ENCODE data around the gene LRRC61. TPM values are rescaled to one million over a fixed set of nuclear protein-coding genes. Genes with fewer than 3 reads are reported as not detected.

LRRC61 gene
- total and polyA plus RNA-seq, 2 of the 13 experiments (the other 11 are each of a cell fraction or from before 2014, with no cell fraction given), result 33.0 to 34.8 TPM

- TF ChIP-seq ZNF784 (CRISPR knock-in tag; IDR thresholded peaks at IDR 0.05; ENCODE audit: borderline replicate concordance) (no peak), ZIK1 (CRISPR knock-in tag; IDR thresholded peaks at IDR 0.05; ENCODE audit: borderline replicate concordance, low read depth) (no peak), NR2C2 (CRISPR knock-in tag; IDR thresholded peaks at IDR 0.05; ENCODE audit: borderline replicate concordance) (peak; percentile 80), ONECUT2 (CRISPR knock-in tag; IDR thresholded peaks at IDR 0.05) (no peak), TRIM24 (CRISPR knock-in tag; IDR thresholded peaks at IDR 0.05) (no peak), ZNF674 (CRISPR knock-in tag; IDR thresholded peaks at IDR 0.05; ENCODE audit: low read depth) (no peak), PPARG (CRISPR knock-in tag; conservative IDR thresholded peaks at IDR 0.05) (no peak), XRCC5 (optimal IDR thresholded peaks at IDR 0.05; ENCODE audit: low read length) (no peak), HDAC6 (IDR thresholded peaks at IDR 0.05; ENCODE audit: low read depth, low read length) (no peak), FOXP4 (CRISPR knock-in tag; IDR thresholded peaks at IDR 0.05) (peak; percentile 48), SETDB1 (CRISPR knock-in tag; IDR thresholded peaks at IDR 0.05; ENCODE audit: borderline replicate concordance) (no peak), ZNF724P (CRISPR knock-in tag; IDR thresholded peaks at IDR 0.05; ENCODE audit: borderline replicate concordance) (no peak), ELF3 (CRISPR knock-in tag; IDR thresholded peaks at IDR 0.05) (peak; percentile 68), DBP (CRISPR knock-in tag; IDR thresholded peaks at IDR 0.05; ENCODE audit: not compliant biosample characterization) (no peak), ZNF354B (CRISPR knock-in tag; IDR thresholded peaks at IDR 0.05) (no peak), HOXA3 (CRISPR knock-in tag; IDR thresholded peaks at IDR 0.05) (peak; percentile 37; the same call in 1 of the 2 replicates), POGZ (CRISPR knock-in tag; IDR thresholded peaks at IDR 0.05) (0 out of 2 replicates have a peak, but pooled peaks have one; percentile 17)
- TF ChIP-seq, protein P1, sequence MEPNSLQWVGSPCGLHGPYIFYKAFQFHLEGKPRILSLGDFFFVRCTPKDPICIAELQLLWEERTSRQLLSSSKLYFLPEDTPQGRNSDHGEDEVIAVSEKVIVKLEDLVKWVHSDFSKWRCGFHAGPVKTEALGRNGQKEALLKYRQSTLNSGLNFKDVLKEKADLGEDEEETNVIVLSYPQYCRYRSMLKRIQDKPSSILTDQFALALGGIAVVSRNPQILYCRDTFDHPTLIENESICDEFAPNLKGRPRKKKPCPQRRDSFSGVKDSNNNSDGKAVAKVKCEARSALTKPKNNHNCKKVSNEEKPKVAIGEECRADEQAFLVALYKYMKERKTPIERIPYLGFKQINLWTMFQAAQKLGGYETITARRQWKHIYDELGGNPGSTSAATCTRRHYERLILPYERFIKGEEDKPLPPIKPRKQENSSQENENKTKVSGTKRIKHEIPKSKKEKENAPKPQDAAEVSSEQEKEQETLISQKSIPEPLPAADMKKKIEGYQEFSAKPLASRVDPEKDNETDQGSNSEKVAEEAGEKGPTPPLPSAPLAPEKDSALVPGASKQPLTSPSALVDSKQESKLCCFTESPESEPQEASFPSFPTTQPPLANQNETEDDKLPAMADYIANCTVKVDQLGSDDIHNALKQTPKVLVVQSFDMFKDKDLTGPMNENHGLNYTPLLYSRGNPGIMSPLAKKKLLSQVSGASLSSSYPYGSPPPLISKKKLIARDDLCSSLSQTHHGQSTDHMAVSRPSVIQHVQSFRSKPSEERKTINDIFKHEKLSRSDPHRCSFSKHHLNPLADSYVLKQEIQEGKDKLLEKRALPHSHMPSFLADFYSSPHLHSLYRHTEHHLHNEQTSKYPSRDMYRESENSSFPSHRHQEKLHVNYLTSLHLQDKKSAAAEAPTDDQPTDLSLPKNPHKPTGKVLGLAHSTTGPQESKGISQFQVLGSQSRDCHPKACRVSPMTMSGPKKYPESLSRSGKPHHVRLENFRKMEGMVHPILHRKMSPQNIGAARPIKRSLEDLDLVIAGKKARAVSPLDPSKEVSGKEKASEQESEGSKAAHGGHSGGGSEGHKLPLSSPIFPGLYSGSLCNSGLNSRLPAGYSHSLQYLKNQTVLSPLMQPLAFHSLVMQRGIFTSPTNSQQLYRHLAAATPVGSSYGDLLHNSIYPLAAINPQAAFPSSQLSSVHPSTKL (CRISPR knock-in tag; IDR thresholded peaks at IDR 0.05), result no peak
- TF ChIP-seq, protein P2, sequence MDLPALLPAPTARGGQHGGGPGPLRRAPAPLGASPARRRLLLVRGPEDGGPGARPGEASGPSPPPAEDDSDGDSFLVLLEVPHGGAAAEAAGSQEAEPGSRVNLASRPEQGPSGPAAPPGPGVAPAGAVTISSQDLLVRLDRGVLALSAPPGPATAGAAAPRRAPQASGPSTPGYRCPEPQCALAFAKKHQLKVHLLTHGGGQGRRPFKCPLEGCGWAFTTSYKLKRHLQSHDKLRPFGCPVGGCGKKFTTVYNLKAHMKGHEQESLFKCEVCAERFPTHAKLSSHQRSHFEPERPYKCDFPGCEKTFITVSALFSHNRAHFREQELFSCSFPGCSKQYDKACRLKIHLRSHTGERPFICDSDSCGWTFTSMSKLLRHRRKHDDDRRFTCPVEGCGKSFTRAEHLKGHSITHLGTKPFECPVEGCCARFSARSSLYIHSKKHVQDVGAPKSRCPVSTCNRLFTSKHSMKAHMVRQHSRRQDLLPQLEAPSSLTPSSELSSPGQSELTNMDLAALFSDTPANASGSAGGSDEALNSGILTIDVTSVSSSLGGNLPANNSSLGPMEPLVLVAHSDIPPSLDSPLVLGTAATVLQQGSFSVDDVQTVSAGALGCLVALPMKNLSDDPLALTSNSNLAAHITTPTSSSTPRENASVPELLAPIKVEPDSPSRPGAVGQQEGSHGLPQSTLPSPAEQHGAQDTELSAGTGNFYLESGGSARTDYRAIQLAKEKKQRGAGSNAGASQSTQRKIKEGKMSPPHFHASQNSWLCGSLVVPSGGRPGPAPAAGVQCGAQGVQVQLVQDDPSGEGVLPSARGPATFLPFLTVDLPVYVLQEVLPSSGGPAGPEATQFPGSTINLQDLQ (CRISPR knock-in tag; IDR thresholded peaks at IDR 0.05), result 0 out of 2 replicates have a peak, but pooled peaks have one; percentile 59
These were observed 1.3 kb downstream of the LRRC61 start (continued) for GRCh38 chr7:150324373-150324961.

Data from HepG2 (cell line).